Activated CD4-positive, CD25-positive, alpha-beta regulatory T cell treated with anti-CD3 and anti-CD28 coated beads, Interleukin-2, amount 50 U/mL, for 24 hours (primary cell): ENCODE results near the gene CEP43.

Experiments
- ATAC-seq, 2 donors: fragments of 150-1000 bp; cut with Tn5 transposase; one replicate each; pipeline ENCODE4 v1.10.0; 2021; ENCODE audit warnings: mild to moderate bottlenecking in 1 of 2, moderate library complexity in 1 of 2

The CEP43 gene, protein sequence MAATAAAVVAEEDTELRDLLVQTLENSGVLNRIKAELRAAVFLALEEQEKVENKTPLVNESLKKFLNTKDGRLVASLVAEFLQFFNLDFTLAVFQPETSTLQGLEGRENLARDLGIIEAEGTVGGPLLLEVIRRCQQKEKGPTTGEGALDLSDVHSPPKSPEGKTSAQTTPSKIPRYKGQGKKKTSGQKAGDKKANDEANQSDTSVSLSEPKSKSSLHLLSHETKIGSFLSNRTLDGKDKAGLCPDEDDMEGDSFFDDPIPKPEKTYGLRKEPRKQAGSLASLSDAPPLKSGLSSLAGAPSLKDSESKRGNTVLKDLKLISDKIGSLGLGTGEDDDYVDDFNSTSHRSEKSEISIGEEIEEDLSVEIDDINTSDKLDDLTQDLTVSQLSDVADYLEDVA

DNA sequence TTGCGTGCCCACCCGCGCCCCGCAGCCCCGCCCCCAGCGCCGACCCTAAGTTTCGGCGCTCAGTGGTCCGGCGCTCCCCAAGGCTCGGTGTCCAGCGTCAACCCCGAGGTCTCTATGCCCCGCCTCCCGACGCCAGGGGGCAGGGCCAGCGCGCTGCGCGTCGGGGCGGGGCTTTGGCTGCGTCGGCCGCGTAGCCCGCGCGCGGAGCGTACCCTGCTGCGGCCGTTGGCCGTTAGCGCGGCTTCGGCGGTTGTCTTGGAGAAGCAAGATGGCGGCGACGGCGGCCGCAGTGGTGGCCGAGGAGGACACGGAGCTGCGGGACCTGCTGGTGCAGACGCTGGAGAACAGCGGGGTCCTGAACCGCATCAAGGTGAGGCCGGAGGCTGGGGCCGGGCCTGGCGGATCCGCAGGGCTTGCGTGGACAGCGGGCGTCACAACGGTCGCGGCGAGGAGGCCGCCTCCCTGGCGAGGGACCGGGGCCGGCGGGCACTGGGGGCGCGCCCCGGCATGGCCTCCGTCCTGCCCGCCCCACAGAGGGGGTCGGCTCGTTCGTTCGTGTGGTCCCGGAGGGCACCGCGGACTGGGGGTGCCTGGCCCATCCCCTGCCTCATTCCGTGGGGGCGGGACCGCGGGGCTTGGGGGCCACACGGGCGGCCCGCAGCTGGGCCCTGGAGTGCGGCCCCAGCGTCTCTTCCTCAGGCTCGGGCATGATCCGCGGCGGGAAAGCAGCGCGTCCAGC, at the start of gene CEP43:
Gene CEP43 (plus strand): TSS at position 253 of the 739 bp plus-strand sequence. CDS start 16 bp downstream, at position 269.
- ATAC-seq = peak; percentile 96 to 98

DNA sequence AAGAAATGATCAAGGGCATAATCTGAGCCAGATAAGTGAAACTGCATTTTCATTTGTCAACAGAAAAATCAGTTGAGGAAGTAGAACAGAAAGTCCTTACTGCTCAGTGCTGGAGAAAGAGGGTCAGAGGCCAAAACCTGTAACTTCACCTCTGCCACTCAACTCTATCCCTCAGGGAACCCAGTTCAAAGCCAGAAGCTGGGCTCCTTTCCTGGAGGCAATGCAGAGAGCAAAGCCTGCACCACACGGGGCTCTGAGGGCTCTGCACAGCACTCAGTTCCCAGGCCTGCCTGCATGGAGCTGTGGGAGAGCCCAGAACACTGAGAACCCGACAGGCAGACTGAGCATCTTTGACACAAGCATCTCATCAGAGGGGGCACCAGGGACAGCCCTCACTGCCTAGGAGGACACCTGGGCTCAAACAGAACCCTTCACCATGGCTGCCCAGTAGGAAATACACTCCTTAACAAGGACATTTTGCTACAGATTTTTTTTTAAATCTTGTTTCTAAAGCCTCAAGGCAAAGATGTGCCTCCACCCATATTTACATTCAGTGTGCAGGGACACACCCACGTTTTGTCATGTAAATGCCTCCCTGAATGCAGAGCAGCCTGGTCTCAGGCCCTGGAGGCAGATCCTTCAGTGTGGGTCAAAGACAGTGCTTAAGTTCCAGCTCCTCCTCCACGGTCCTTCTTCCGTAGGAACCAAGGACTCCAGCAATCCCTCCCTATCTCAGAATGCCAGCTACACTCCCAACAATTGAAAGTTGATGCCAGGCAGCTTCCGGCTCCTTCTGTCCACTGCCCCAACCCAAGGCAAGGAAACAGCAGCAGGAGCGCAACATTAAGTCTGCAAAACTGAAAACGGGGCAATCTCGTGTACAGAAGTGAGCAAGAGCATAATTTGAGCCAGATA, 49.4 kb upstream of the CEP43 start:
- no peak for ATAC-seq

DNA sequence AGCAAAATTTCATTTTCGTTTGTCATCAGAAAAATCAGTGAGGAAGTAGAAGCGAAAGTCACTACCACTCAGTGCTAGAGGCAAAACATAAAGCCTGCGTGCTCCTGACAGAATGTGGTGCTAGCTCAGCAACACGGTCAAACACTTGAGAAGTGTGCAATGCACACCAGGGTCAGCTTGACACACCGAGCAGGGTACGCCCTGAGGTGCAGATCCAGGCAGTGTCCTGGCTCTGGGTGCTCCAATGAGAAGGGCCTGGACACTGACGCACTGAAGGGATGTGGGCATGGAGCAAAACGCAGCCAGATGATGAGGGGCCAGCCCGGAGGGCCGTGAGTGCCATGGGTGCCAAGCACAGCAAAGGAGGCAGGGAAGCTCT, 48.8 kb upstream of the CEP43 start:
- ATAC-seq = peak; percentile 31 to 47

DNA sequence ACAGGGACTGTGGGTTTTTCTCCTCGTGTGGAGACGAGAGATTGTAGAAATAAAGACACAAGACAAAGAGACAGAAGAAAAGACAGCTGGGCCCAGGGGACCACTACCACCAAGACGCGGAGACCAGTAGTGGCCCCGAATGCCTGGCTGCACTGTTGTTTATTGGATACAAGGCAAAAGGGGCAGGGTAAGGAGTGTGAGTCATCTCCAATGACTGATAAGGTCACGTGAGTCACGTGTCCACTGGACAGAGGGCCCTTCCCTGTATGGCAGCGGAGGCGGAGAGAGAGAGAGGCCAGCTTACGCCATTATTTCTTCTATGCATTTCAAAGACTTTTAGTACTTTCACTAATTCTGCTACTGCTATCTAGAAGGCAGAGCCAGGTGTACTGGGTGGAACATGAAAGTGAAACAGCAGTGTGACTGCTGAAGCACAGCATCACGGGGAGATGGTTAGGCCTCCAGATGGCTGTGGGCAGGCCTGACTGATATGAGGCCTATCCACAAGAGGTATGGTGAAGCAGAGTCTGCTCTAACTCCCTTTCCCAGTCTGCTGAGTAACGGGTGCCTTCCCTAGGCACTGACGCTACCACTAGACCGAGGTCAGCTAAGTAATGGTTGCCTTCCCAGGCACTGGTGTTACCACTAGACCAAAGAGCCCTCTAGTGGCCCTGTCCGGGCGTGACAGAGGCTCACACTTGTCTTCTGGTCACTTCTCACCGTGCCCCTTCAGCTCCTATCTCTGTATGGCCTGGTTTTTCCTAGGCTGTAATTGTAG, 48.1 kb upstream of the CEP43 start:
- peak; percentile 93 to 94 for ATAC-seq

DNA sequence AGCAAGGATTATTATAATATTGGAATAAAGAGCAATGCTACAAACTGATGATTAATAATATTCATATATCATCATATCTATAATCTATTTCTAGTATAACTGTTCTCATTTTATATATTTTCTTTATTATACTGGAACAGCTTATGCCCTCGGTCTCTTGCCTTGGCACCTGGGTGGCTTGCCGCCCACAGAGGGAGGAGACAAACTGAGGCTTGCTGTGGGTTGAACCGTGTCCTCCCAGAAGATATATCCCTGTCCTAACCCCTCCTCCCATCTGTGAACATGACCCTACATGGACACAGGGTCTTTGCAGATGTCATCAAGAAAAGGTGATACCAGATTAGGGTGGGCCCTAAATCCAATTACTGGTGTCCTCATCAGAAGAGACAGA, 47.5 kb upstream of the CEP43 start:
- no peak for ATAC-seq

DNA sequence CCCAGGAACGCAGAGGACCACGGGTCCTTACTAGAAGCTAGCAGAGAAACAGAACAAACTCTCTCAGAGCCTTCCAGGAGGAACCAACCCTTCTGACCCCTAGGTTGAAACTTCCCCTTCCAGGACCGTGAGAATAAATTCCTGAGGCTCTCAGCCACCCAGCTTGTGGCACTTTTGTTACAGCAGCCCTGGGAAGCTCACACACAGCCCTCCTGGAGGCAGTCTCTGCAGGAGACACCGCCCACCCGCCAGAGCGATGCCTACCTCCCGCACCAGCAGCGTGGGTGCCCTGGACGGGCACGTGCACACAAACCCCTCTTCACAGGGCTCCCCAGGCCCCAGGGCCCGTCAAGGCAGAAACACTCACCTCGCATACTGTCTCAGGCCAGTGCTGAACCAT, 47.1 kb upstream of the CEP43 start:
- no peak for ATAC-seq

DNA sequence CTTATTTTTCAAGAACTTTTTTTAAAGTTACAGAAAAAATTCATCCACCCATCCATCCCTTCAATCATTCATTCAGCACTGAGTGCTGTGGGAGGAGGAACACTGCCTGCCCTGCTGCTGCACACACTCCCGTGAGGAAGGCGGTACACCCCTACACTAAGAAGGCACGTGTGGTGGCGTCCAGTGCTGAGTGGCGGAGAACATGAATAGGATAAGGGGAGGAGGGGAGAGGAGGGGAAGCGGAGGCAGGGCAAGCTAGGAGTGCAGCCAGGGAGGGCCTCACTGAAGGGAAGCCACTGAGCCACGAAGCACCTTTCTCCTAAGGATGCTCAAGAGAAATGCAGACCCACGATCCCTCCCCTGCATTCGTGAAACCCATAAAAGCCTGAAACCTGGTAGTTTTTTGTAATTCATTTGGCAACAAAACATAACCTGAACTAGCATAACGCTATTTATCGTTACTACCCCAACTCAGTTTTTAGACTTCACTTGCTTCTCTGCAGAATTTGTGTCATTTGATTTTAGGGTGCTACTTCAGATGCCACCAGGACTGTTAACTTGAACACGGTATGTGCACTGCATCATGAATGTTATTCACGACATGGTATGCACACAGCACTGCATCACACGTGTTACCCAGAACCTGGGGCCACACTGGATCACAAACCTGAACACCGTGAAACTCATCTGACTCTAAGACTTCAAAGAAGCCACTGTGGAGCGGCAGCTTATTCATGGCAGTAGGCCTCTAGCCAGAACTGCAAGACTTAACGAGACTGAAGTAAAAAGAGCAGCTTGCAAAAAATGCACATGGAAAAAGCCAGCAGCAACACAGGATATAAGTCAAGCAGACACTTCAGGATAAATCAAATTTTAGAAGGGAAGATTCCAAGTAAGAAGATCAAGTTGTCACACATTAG, 46.4 kb upstream of the CEP43 start:
- ATAC-seq = no peak

DNA sequence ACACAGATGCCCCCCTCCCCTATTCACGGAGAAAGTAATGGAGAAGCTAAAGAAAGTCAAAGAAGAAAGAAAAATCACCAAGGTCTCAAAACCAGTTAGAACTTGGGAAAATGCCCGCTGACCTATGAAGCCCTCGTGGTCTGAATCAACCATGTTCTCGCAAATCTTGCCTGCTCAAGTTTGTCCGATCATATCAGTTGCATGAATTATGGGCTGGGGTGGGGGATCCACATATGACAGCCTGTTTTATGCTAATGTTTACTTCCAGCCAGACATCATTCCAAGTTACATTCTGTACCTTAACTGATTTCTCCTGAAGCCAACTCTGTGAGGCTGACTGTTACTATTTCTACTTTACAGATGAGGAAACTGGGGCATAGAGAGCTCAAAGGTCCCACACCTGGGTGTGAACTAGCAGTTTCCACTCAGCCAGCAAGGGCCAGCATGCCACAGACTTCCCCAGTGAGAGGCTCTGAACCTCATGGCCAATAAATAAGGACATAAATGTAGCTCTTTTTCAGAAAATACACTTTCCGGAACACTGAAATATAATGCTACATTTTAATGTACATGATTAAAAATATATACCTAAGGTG, 45.0 kb upstream of the CEP43 start:
- no peak for ATAC-seq

DNA sequence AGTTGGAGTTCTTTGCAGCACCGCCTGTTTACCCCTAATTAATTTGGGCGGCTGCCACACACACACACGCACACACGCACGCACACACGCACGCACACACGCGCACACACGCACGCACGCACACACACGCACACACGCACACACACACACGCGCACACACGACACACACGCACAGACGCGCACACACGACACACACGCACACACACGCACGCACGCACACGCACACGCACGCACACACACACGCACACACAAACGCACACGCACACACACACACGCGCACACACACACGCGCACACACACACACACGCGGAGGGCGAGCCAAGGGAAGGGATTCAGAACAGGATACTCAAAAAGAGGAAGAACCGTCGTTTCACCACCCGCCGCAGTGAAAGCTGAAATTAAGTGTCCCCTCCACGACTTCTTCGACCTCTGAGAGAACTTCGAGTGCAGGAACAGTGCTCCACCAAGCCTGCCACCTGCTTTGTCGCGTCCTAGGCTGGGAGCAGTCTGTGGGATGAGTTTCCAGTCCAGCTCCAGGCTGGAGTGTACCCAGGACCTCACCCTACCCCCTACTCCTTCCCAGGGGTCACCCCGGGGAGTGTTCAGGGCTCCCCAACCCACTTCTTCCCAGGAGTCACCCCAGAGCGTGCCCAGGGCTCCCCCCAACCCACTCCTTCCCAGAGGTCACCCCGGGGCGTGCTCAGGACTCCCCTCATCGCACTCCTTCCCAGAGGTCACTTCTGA, 43.9 kb upstream of the CEP43 start:
- no peak for ATAC-seq

DNA sequence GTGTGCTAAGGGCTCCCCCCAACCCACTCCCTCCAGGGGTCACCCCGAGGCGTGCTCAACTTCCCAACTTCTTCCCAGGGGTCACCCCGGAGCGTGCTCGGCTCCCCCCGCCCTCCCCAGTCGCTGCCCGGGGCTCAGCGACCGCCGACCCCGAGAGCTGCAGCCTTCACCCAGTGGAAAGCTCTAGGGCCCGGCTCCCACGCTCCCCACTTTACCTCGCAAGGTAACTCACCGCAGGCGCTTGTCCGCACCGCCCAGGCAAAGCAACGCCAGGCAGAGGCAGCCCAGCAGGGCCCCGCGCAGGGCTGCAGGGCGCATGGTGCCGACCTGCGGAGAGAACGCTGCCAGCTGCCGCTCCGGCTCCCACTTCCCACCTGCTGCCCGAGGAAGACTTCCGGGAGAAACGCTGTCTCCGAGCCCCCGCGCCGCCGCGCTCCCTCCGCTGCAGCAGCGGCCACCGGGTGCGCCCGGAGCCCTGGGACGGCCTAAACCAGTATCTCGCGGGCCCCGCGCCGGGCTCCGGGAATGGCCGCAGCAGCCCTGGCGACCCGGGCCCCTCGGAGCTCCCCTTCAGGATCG, 43.2 kb upstream of the CEP43 start:
- ATAC-seq = peak; percentile 6 to 7

DNA sequence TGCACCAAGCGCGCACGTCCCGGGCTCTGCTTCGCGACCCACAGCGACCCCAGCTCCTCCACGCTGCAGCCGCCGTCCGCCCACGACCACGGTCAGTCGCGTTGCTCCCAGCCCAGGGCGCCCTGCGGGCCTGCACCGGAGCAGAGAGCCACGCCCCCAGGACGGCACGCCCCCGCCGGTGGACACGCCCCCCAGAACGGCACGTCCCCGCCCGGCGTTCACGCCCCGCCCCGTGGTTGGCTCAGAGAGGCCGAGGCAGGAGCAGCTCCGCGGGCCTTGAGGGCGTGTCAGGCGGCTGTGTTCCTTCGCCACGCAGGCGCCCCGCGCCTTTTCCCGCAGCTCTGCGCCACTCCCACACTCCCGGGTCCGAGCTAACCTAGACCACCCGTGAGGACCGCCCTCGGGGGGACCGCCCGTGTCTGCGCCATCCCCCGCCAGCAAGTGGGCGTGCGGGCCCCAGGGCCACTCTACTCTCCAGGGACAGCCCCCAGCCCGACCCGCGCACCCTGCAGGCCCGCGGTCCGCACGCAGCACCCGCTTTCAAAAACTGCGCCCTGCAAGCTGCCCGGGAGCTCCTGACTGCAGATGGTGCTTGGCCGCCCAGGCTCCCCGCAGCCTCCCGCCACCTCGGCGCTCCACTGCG, 42.6 kb upstream of the CEP43 start, which contains the start of gene RNASET2:
Gene RNASET2 (minus strand): TSS at position 107 of the 643 bp plus-strand sequence. CDS start 368 bp downstream, outside the sequence.
- peak; percentile 85 to 89 for ATAC-seq

DNA sequence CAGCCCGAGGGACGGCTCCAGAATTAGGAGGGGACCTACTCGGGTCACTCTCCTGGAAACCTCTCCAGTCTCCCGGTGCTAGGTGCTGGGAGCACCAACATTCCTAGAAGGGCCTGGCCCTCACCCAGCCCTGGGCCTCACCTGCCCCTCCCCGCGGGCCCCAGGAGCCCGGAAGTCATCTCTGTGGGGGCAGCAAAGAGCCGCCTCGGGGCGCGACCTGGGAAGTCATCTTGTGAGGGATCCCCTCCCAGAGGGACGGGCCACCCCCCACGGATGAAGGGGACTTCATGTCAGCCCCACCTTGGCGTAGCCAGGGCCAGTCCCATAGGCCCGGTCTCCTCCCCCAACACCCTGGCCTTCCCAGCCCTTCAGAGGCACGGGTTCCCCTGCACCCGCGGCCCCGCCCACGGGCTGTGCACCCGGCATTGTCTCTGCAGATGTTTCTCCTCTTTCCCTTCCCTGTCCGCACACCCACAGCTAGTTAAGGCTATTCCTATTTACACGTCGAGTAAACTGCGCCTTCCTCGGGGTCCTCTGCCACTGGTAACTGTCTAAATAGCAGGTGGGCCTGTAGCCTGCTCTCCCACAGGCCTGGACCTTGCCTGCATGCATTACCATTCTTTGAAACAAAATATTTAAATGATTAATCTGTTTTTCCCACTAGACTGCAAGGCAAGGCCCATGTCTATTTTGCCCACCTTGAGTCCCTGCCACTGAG, 42.0 kb upstream of the CEP43 start:
- peak in 1 of 2 donors; percentile 5 for ATAC-seq

DNA sequence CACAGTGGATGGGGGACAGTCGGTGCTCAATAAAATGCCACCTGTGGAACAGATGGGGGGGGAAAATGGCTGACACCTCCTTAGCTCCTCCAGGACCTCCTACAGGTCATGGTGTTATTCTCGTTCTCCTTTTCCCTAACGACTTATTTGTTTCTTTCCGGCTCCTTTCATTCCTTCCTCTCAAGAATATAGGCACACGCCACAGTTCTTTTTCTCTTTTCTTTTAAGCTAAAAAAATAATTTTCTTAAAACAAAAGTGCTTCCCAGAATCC, 41.5 kb upstream of the CEP43 start:
- no peak for ATAC-seq

DNA sequence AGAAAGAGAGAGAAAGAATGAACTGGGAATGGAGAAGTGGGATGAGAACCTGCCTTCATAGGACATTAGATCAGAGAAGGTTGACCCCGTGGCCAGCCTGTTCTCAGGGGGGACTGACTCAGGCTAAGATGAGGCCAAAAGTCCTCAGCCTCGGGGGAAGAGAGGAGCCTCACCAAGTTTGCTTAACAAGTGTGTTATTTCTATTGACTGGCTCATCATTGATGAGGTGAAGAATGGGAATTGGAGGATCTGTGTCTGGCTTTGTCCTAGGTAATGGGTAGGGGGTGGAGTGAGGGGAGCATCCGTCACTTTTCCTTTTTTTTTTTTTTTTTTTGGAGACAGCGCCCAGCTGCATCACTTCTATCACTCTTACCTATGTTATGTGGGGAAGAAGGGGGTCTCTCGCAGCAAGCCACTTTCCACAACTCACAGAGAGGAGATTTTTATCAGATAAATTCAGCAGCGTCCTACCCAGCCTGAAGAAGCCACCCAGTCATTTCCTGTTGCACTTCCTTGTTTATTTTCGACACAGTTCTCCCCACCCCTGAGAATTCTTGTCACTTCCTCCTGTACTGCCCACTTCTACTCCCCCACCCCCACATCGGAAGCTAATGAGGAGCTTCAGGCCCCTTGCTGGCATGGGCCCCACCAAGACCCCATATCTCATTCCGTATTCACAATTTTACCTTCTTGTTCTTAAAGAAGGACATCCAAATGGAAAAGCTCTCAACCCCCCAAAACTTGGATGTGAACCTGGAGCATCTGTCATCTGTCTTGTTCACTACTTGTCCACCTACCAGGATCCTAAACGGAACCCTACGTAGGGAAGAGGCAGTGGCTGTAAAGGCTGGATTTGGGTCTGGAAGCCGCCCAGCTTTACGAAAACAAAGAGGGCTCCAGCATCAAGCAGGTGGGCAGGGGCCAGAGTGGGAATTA, 40.0 kb upstream of the CEP43 start:
- no peak for ATAC-seq

DNA sequence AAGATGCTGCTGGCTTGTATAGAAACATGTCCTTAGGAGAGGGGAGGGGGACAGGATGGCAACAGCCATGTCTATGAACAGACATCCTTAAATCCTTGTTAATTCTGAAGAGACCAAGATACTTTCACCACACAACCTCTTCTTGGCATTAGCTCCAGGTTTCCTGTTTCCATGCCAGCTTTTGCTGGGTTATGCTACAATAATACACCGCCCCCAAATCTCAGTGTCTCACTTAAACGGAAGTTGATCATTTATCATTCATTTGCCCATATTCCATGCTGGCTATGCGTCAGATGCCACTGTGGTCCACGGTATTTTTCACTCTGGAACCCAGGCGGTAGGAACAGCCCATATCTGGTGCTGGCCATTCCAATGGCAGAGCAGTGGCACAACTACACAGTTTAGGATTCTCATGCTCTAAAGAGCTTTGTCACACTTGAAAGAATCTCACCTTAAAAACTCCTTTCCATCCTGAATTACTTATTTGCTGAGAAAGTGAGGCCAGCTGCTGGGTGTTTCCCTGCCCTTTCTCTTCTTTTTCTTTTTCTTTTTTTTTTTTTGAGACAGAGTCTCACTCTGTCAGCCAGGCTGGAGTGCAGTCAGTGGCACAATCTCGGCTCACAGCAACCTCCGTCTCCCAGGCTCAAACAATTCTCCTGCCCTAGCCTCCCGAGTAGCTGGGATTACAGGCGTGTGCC, 39.1 kb upstream of the CEP43 start:
- no peak for ATAC-seq

DNA sequence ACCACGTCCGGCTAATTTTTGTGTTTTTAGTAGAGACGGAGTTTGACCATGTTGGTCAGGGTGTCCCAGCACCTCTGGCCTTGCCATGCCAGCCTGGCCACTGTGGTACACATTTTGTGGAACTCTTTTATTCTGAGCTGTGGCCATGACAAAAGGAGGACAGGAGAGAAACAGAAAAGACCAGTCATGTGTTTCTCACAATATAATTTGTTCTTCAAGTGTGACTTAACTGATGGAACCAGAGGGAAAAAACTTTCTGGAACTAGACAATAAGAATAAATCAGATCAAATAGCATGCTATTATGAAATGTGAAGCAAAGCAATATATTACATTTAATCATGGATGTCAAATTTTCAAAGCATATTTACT, 38.6 kb upstream of the CEP43 start:
- ATAC-seq = no peak

DNA sequence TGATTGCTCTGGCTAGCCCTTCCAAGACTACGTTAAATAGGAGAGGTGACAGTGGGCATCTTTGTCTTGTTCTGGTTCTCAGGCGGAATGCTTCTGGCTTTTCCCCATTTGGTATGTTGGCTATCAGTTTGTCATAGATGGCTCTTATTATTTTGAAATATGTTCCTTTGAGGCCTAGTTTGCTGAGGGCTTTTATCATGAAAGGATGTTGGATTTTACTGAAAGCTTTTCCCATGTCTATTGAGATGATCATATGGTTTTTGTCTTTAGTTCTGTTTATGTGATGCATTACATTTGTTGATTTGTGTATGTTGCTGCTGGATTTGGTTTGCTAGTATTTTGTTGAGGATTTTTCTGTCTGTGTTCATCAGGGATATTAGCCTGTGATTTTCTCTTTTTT, 32.9 kb upstream of the CEP43 start:
- ATAC-seq = no peak
